GM21723 (cell line): ENCODE measurements around the gene AADACL4.
"Not testable (repeated sequence)": the region's sequence is repeated elsewhere in the genome, so short reads cannot be mapped to it uniquely, and the experiment has no call there.

ENCODE experiments used
- ATAC-seq: cut with Tn5 transposase; IDR thresholded peaks from one replicate; pipeline ENCODE4 v1.9.1; 2021; ENCODE audit warnings: mild to moderate bottlenecking, moderate library complexity; ENCODE audit not compliant: unreplicated experiment

Gene AADACL4

GRCh38 chr1:12629511-12629956 is 14.4 kb upstream of the AADACL4 start:
- no peak for ATAC-seq

- ATAC-seq: no peak
These were observed 13.7 kb upstream of the AADACL4 start for GRCh38 chr1:12629985-12630760.

GRCh38 chr1:12630946-12631530 is 12.8 kb upstream of the AADACL4 start:
- no peak for ATAC-seq

- no peak for ATAC-seq
These were observed 12.3 kb upstream of the AADACL4 start for GRCh38 chr1:12631571-12631970.

- ATAC-seq: no peak
These were observed 9.7 kb upstream of the AADACL4 start for GRCh38 chr1:12634156-12634555.

- ATAC-seq: no peak
These were observed 9.1 kb upstream of the AADACL4 start for GRCh38 chr1:12634696-12635202.

GRCh38 chr1:12636098-12636950 is 7.6 kb upstream of the AADACL4 start:
- no peak for ATAC-seq

- ATAC-seq: no peak
These were observed 6.2 kb upstream of the AADACL4 start for GRCh38 chr1:12637693-12638092.

GRCh38 chr1:12640237-12640957 is 3.5 kb upstream of the AADACL4 start:
- ATAC-seq: no peak

- ATAC-seq: no peak
These were observed 3.0 kb upstream of the AADACL4 start for GRCh38 chr1:12640958-12641272.

- no peak for ATAC-seq
These were observed 806 bp upstream of the AADACL4 start for GRCh38 chr1:12643079-12643478.

- ATAC-seq: no peak
These were observed 352 bp downstream of the AADACL4 start for GRCh38 chr1:12644237-12644636.

- ATAC-seq: no peak
These were observed 944 bp downstream of the AADACL4 start for GRCh38 chr1:12644829-12645228.

- not testable (repeated sequence) for ATAC-seq
These were observed 1.5 kb downstream of the AADACL4 start for GRCh38 chr1:12645401-12645800.

GRCh38 chr1:12648741-12649140 is 4.9 kb downstream of the AADACL4 start:
- no peak for ATAC-seq

GRCh38 chr1:12649971-12650421 is 6.1 kb downstream of the AADACL4 start:
- ATAC-seq: no peak

- no peak for ATAC-seq
These were observed 10.2 kb downstream of the AADACL4 start for GRCh38 chr1:12654004-12654567.

- no peak for ATAC-seq
These were observed 10.8 kb downstream of the AADACL4 start for GRCh38 chr1:12654657-12655056.

- no peak for ATAC-seq
These were observed 12.7 kb downstream of the AADACL4 start for GRCh38 chr1:12656575-12656974.

GRCh38 chr1:12657060-12657884 is 13.4 kb downstream of the AADACL4 start:
- no peak for ATAC-seq
